Measurements from ENCODE around the gene PRRT1B.

The PRRT1B gene

GRCh38 chr9:131523451-131524435, 21.6 kb upstream of the PRRT1B start:
- Histone ChIP-seq H3K4me1 (ENCODE audit: control insufficient read depth, insufficient read depth, low read length) (no peaks in the 10 kb centered on the region), H3K9ac (ENCODE audit: low read depth, low read length) (no peak overlapping the region), H3K4me3 (ENCODE audit: low read depth, low read length) (no peak overlapping the region), H3K9me3 (ENCODE audit: control insufficient read depth, insufficient read depth, low read length) (no peaks in the 10 kb centered on the region), H3K27me3 (ENCODE audit: control insufficient read depth, insufficient read depth, low read length) (no peaks in the 10 kb centered on the region), H3K36me3 (ENCODE audit: control insufficient read depth, insufficient read depth, low read length) (peaks cover 71% of the 10 kb centered on the region)

- no peak overlapping the region for H3K9ac ChIP-seq (ENCODE audit: low read depth, low read length)
These were observed 20.5 kb upstream of the PRRT1B start for GRCh38 chr9:131524665-131525315.

DNA sequence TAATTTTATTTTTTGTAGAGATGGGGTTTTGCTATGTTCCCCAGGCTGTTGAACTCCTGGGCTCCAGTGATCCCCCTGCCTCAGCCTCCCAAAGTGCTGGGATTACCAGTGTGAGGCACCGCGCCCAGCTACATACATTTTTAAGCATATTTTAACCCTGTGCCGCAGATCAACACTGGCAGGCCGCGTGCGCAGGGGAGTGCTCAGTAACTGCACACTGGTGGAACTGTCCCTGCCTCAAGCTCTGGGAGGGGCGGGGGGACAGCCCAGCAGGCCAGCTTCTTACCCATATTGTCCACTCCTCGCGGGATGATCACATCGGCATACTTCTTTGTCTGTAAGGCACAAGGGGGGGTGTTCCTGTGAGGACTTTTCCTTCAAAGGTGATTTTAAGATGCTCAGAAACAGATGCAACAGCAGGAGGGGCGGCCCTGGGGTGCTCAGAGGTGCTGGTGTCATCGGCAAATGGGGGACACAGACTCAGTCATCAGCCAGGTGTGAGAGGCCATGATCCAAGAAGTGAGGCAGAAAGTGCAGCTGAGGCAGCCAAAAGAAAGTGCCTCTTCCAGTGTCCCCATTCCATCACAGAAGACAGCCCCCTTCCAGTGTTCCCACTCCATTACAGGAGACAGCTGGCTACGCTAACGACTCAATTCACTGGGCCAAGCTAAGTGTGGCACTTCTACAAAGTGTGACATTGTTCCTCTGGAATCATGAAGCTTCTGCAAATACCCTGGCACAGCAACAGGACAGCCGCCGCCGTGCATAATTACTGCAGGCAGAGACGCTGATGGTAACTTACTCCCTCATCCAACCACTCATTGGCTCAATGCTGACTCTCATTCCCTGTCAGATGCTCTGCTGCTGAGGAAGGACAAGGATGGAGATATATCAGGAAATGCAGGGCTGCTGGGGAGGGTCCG, 19.4 kb upstream of the PRRT1B start:
- Histone ChIP-seq H3K27me3 (ENCODE audit: control insufficient read depth, insufficient read depth, low read length) (no peaks in the 10 kb centered on the region), H3K9ac (ENCODE audit: low read depth, low read length) (no peak overlapping the region), H3K9me3 (ENCODE audit: control insufficient read depth, insufficient read depth, low read length) (no peaks in the 10 kb centered on the region), H3K4me1 (ENCODE audit: control insufficient read depth, insufficient read depth, low read length) (peaks cover 2% of the 10 kb centered on the region), H3K4me3 (ENCODE audit: low read depth, low read length) (no peak overlapping the region), H3K36me3 (ENCODE audit: control insufficient read depth, insufficient read depth, low read length) (peaks cover 62% of the 10 kb centered on the region)

More at GRCh38 chr9:131524665-131525315, 20.5 kb upstream of the PRRT1B start:
- H3K4me1 ChIP-seq (ENCODE audit: control insufficient read depth, insufficient read depth, low read length) = no peaks in the 10 kb centered on the region
- no peaks in the 10 kb centered on the region for H3K27me3 ChIP-seq (ENCODE audit: control insufficient read depth, insufficient read depth, low read length)
- H3K9me3 ChIP-seq (ENCODE audit: control insufficient read depth, insufficient read depth, low read length) = no peaks in the 10 kb centered on the region
- H3K36me3 ChIP-seq (ENCODE audit: control insufficient read depth, insufficient read depth, low read length) = peaks cover 72% of the 10 kb centered on the region
- H3K4me3 ChIP-seq (ENCODE audit: low read depth, low read length) = no peak overlapping the region

- H3K27me3 ChIP-seq (ENCODE audit: control insufficient read depth, insufficient read depth, low read length) = no peaks in the 10 kb centered on the region
- H3K9me3 ChIP-seq (ENCODE audit: control insufficient read depth, insufficient read depth, low read length) = no peaks in the 10 kb centered on the region
- peaks cover 2% of the 10 kb centered on the region for H3K4me1 ChIP-seq (ENCODE audit: control insufficient read depth, insufficient read depth, low read length)
- no peak overlapping the region for H3K9ac ChIP-seq (ENCODE audit: low read depth, low read length)
- no peak overlapping the region for H3K4me3 ChIP-seq (ENCODE audit: low read depth, low read length)
- peaks cover 47% of the 10 kb centered on the region for H3K36me3 ChIP-seq (ENCODE audit: control insufficient read depth, insufficient read depth, low read length)
These were observed 17.1 kb upstream of the PRRT1B start for GRCh38 chr9:131528186-131528585.

GRCh38 chr9:131528886-131529505, 16.3 kb upstream of the PRRT1B start:
- Histone ChIP-seq H3K36me3 (ENCODE audit: control insufficient read depth, insufficient read depth, low read length) (peaks cover 43% of the 10 kb centered on the region), H3K9ac (ENCODE audit: low read depth, low read length) (no peak overlapping the region), H3K4me3 (ENCODE audit: low read depth, low read length) (no peak overlapping the region)

DNA sequence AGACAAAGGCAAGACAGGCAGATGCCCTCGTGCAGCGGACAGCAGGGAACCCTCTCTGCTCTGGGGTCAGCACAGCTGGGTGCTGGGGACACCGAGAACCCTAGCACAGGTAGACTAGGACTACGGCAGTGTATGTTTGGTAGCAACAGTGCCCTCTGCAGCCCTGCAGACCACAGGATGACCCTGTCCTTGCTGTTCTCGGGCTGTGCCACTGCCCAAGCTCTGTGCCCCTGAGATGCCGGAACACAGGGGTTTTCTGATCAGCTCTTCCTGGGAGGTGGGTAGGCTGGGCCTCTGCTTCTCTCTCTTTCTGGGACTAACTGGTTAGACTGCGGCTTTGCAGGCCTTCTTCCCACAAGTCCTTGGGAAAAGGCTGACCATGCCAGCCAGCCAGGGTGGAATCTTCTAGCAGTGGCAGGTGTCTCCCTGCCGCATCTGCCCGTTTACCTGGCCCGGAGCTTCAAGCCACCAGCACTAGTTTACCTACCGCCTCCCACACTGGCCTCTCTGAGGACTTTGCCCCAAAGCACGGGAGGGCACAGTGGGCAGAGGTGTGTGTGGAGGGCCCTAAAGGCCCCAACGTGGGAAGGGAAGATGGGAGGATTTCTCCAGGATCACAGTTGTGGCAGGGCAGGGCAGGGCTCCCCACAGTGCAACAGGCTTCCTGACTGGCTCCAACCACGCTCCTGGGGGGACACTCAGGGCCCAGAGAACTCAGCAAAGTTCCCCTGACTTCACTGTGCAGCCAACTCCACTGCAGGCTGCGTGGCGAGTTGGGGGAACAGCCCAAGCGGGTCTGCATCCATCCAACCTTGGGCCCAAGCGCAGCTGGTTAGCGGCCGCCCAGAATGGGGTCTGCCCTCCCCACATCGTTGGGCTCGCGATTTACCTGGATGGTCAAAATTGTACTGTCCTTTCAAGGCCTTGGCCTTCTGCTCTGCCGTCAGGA, 15.5 kb upstream of the PRRT1B start:
- Histone ChIP-seq H3K9me3 (ENCODE audit: control insufficient read depth, insufficient read depth, low read length) (no peaks in the 10 kb centered on the region), H3K4me3 (ENCODE audit: low read depth, low read length) (peak overlapping the region; percentile 84), H3K36me3 (ENCODE audit: control insufficient read depth, insufficient read depth, low read length) (peaks cover 34% of the 10 kb centered on the region), H3K4me1 (ENCODE audit: control insufficient read depth, insufficient read depth, low read length) (peaks cover 2% of the 10 kb centered on the region), H3K27me3 (ENCODE audit: control insufficient read depth, insufficient read depth, low read length) (no peaks in the 10 kb centered on the region), H3K9ac (ENCODE audit: low read depth, low read length) (peak overlapping the region; percentile 71)

More at GRCh38 chr9:131528886-131529505, 16.3 kb upstream of the PRRT1B start:
- Histone ChIP-seq H3K4me1 (ENCODE audit: control insufficient read depth, insufficient read depth, low read length) (peaks cover 2% of the 10 kb centered on the region), H3K9me3 (ENCODE audit: control insufficient read depth, insufficient read depth, low read length) (no peaks in the 10 kb centered on the region), H3K27me3 (ENCODE audit: control insufficient read depth, insufficient read depth, low read length) (no peaks in the 10 kb centered on the region)

DNA sequence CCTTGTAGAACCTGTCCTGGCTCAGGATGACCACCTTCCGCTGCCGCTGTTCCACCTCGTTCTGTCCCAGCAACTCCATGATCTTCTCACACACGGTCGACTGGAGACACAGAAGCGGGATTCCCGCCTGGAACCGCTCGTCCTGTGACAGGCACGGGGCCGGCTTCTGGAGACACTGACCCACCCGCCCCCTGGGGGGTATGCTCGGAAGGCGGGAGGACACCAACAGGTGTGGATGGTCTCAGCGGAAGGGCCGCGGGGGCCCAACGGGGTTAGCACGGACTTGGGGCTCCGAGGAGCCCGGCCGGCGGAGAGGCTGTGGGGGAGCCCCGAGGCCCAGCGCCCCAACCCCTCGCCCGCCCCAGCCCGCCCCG, 14.8 kb upstream of the PRRT1B start:
- peak overlapping the region; percentile 84 for H3K4me3 ChIP-seq (ENCODE audit: low read depth, low read length)
- H3K9ac ChIP-seq (ENCODE audit: low read depth, low read length) = peak overlapping the region; percentile 71
- peaks cover 31% of the 10 kb centered on the region for H3K36me3 ChIP-seq (ENCODE audit: control insufficient read depth, insufficient read depth, low read length)
- peaks cover 2% of the 10 kb centered on the region for H3K4me1 ChIP-seq (ENCODE audit: control insufficient read depth, insufficient read depth, low read length)
- no peaks in the 10 kb centered on the region for H3K27me3 ChIP-seq (ENCODE audit: control insufficient read depth, insufficient read depth, low read length)
- H3K9me3 ChIP-seq (ENCODE audit: control insufficient read depth, insufficient read depth, low read length) = no peaks in the 10 kb centered on the region

GRCh38 chr9:131530920-131531832, 14.1 kb upstream of the PRRT1B start, which contains the start of gene UCK1:
Gene UCK1, minus strand, starts transcription at chr9:131531263. Its CDS starts 89 bp downstream, at chr9:131531174.
- peak within 1 kb of the TSS; percentile 71 for H3K9ac ChIP-seq (ENCODE audit: low read depth, low read length)
- H3K4me3 ChIP-seq (ENCODE audit: low read depth, low read length) = peak within 1 kb of the TSS; percentile 84
- H3K36me3 ChIP-seq (ENCODE audit: control insufficient read depth, insufficient read depth, low read length) = peaks cover 27% of the 10 kb centered on the region
- no peaks in the 10 kb centered on the region for H3K9me3 ChIP-seq (ENCODE audit: control insufficient read depth, insufficient read depth, low read length)
- peaks cover 2% of the 10 kb centered on the region for H3K4me1 ChIP-seq (ENCODE audit: control insufficient read depth, insufficient read depth, low read length)
- H3K27me3 ChIP-seq (ENCODE audit: control insufficient read depth, insufficient read depth, low read length) = no peaks in the 10 kb centered on the region

DNA sequence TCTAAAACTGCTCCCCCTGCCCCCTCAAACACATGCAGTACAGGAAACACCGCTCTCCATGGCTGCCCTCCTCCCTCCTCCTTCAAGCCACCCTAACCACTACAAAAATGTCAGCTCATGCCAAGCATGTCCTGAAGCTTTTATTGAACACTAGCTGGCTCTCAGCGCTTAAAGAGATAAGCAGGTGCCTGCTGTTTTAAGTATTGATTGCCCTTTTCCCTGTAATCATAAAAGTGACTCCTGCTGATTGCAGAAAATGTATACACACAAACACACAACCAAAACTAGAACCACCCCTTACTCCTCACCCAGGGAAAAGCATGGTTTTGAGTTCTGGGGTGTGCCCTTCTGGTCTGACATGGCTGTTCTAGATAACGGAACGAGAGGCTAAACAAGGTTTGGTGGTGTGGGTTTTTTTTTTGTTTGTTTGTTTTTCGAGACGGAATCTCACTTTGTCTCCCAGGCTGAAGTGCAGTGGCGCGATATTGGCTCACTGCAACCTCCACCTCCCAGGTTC, 10.5 kb upstream of the PRRT1B start:
- Histone ChIP-seq H3K9ac (ENCODE audit: low read depth, low read length) (no peak overlapping the region), H3K4me1 (ENCODE audit: control insufficient read depth, insufficient read depth, low read length) (peaks cover 2% of the 10 kb centered on the region), H3K27me3 (ENCODE audit: control insufficient read depth, insufficient read depth, low read length) (no peaks in the 10 kb centered on the region), H3K36me3 (ENCODE audit: control insufficient read depth, insufficient read depth, low read length) (no peaks in the 10 kb centered on the region), H3K4me3 (ENCODE audit: low read depth, low read length) (no peak overlapping the region), H3K9me3 (ENCODE audit: control insufficient read depth, insufficient read depth, low read length) (no peaks in the 10 kb centered on the region)

Data from iPS-15b (cell line).